Prostate gland (tissue), 2 donors: ENCODE measurements around the gene NFATC1. TPM values are rescaled to one million over a fixed set of nuclear protein-coding genes. Genes with fewer than 3 reads are reported as not detected.
A peak's percentile ranks its signal among the peaks of the same experiment; 100 is the strongest.

Experiments used
- DNase-seq: peaks from one replicate; pipeline ENCODE4 v3.0.0-alpha.2; 2019; ENCODE audit warnings: low spot score
- H3K27ac ChIP-seq, 2 donors: fragments of 200-600 bp; sonication (generic); 2 replicates each; pipeline ENCODE4 v1.5.1; 2017 to 2019
- H3K27me3 ChIP-seq: fragments of 200-600 bp; sonication (generic); replicated peaks from 2 replicates; pipeline ENCODE4 v1.5.1; 2019; ENCODE audit not compliant: insufficient read depth
- H3K36me3 ChIP-seq, 2 donors: fragments of 200-600 bp; sonication (generic); 1 replicate in 1 of 2; 2 replicates in 1 of 2; pipeline versions ENCODE4 v1.5.1 to v1.8.1; 2017 to 2019
- H3K4me1 ChIP-seq: fragments of 200-600 bp; sonication (generic); replicated peaks from 2 replicates; pipeline ENCODE4 v1.5.1; 2019
- H3K4me3 ChIP-seq, 2 donors: fragments of 200-600 bp; sonication (generic); 2 replicates each; pipeline ENCODE4 v1.5.1; 2017 to 2019
- H3K9me3 ChIP-seq: fragments of 200-600 bp; sonication (generic); 2 replicates; pipeline ENCODE4 v1.5.1; 2017
- CTCF ChIP-seq, 4 experiments: fragments of 200-600 bp in 2 of 4; fragments of 450-650 bp in 2 of 4; sonication (generic) in 2 of 4; IDR thresholded peaks; 1 replicate in 3 of 4; 2 replicates in 1 of 4; pipeline ENCODE4 v1.5.1; 2016 to 2019; ENCODE audit warnings: antibody characterized with exemption in 4 of 4, mild to moderate bottlenecking in 2 of 4, moderate library complexity in 2 of 4
- POLR2A ChIP-seq: fragments of 450-650 bp; IDR thresholded peaks from one replicate; pipeline ENCODE4 v1.6.1; 2016; ENCODE audit warnings: antibody characterized with exemption, mild to moderate bottlenecking
- POLR2AphosphoS5 ChIP-seq: sonication (generic); formaldehyde crosslinking; IDR thresholded peaks from one replicate; pipeline ENCODE4 v1.6.1; 2017; ENCODE audit warnings: antibody characterized with exemption
- WGBS: methylation state at CpG from one replicate; pipeline ENCODE4 v1.1.5; 2018; 5-methylcytosine and 5-hydroxymethylcytosine counted together
- intact Hi-C: fragments of 100-400 bp; cut with DNase I; formaldehyde crosslinking; loops from one replicate; pipeline ENCODE4 v1.14.2; 2022
- total RNA-seq, 2 donors: library from RNA; depleted of rRNA; stranded (reverse); fragments of >200 nt; gene quantifications; one replicate each; pipeline ENCODE4 v1.1.0, GENCODE V29; 2016

The NFATC1 gene
- 10 to 100 TPM; 16.8 to 24.6 TPM for total RNA-seq

- TF ChIP-seq POLR2AphosphoS5 = no peak
- peak; percentile 35 for TF ChIP-seq POLR2A
- TF ChIP-seq CTCF (IDR thresholded peaks at IDR 0.05) = peak in 1 of 4 experiments; percentile 16
- intact Hi-C loops = loop anchor here (5.0 kb wide), 1 partner anchor 131 kb away; no protein-coding TSS in a partner anchor
- H3K27ac ChIP-seq = peak within 1 kb of the TSS; percentile 68 to 84
- H3K9me3 ChIP-seq = no peaks in the 10 kb centered on the region
- H3K4me1 ChIP-seq = peaks cover 3% of the 10 kb centered on the region
- H3K36me3 ChIP-seq = no peaks in the 10 kb centered on the region
- peak within 1 kb of the TSS; percentile 45 to 54 for H3K4me3 ChIP-seq
- DNase-seq = peak; percentile 55
- H3K27me3 ChIP-seq = no peaks in the 10 kb centered on the region
- under 1% methylated on average over 78 of the region's 91 CpGs for WGBS
Measured at GRCh38 chr18:79395761-79396404, at the start of gene NFATC1. NFATC1 (plus strand) TSS chr18:79395930; CDS start chr18:79396225, 295 bp downstream.

GRCh38 chr18:79345981-79346380, 49.7 kb upstream of the NFATC1 start:
- Histone ChIP-seq H3K27ac (no peak overlapping the region), H3K4me1 (no peaks in the 10 kb centered on the region), H3K27me3 (no peaks in the 10 kb centered on the region), H3K9me3 (no peaks in the 10 kb centered on the region), H3K4me3 (no peak overlapping the region), H3K36me3 (peaks cover 9 to 12% of the 10 kb centered on the region in 2 donors)
- intact Hi-C loops = no loop called here
- no peak for TF ChIP-seq CTCF (IDR thresholded peaks at IDR 0.05)
- TF ChIP-seq POLR2AphosphoS5 = no peak
- TF ChIP-seq POLR2A = no peak
- DNase-seq = no peak
- whole genome bisulfite sequencing = 97% methylated on average over 26 of the region's 26 CpGs

DNA sequence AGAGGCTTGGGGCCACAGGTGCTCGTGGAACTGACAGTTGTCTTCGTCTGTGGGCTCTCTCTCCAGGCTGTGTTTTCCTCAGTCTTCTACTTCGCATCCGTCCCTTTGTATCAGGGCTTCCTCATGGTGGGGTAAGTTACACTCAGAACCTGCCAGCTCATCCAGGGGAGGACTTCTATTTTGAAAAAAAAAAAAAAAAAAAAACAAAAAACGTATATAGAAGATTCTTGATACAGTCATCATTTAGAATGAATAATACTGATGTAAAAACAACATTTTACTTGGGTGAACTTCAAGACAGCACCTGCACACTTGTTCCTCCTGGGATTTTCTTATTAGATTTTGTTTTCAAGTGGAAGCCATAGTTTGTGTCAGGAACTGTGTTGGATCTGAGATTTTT, 47.7 kb upstream of the NFATC1 start:
- H3K4me3 ChIP-seq = no peak overlapping the region
- no peaks in the 10 kb centered on the region for H3K4me1 ChIP-seq
- no peak for DNase-seq
- WGBS = 79% methylated on average over 5 of the region's 5 CpGs
- H3K27me3 ChIP-seq = no peaks in the 10 kb centered on the region
- no peak overlapping the region for H3K27ac ChIP-seq
- H3K9me3 ChIP-seq = no peaks in the 10 kb centered on the region
- H3K36me3 ChIP-seq = peaks cover 9 to 12% of the 10 kb centered on the region in 2 donors
- TF ChIP-seq POLR2AphosphoS5 (no peak), CTCF (IDR thresholded peaks at IDR 0.05) (no peak)
- intact Hi-C loops = no loop called here

- H3K4me1 ChIP-seq = no peaks in the 10 kb centered on the region
- no peaks in the 10 kb centered on the region for H3K9me3 ChIP-seq
- intact Hi-C loops = no loop called here
- WGBS = 72% methylated on average over 6 of the region's 6 CpGs
- no peak for DNase-seq
- H3K36me3 ChIP-seq = no peaks in the 10 kb centered on the region
- H3K4me3 ChIP-seq = no peak overlapping the region
- no peak overlapping the region for H3K27ac ChIP-seq
- TF ChIP-seq POLR2A (no peak), POLR2AphosphoS5 (no peak), CTCF (IDR thresholded peaks at IDR 0.05) (no peak)
- no peaks in the 10 kb centered on the region for H3K27me3 ChIP-seq
Measured at GRCh38 chr18:79352432-79352831, 43.3 kb upstream of the NFATC1 start.

DNA sequence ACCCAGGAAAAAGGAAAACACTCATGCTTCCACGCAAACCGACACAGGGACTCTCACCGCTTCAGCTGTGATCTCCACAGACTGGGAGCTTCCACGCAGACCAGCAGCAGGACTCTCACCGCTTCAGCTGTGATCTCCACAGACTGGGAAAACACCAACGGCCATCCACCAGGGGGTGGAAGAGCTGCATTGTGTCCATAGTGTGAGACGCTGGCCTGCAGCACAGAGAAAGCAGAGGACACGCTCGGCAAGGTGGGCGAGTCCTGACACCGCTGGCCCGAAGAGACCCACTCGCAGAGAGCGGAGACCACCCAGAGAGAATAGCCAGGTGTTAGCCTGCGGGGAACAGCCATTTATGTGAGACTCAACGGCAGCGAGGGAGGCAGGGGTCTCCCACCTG, 42.5 kb upstream of the NFATC1 start:
- 83% methylated on average over 17 of the region's 17 CpGs for WGBS
- intact Hi-C loops = no loop called here
- H3K4me3 ChIP-seq = no peak overlapping the region
- H3K4me1 ChIP-seq = no peaks in the 10 kb centered on the region
- no peaks in the 10 kb centered on the region for H3K27me3 ChIP-seq
- H3K36me3 ChIP-seq = no peaks in the 10 kb centered on the region
- TF ChIP-seq POLR2AphosphoS5 (no peak), CTCF (IDR thresholded peaks at IDR 0.05) (no peak), POLR2A (no peak)
- H3K27ac ChIP-seq = no peak overlapping the region
- H3K9me3 ChIP-seq = no peaks in the 10 kb centered on the region
- no peak for DNase-seq
